Measurements from ENCODE around the gene MMP14. TPM values are rescaled to one million over a fixed set of nuclear protein-coding genes. Genes with fewer than 3 reads are reported as not detected.

The MMP14 gene
- total and polyA plus RNA-seq, 9 of the 15 experiments (the other 6 are each of a cell fraction or from before 2014, with no cell fraction given) = 0.36 to 5.8 (median 1.3) TPM; not detected in 2

- TF ChIP-seq RNF2 (IDR thresholded peaks at IDR 0.05) (no peak), PHB2 (IDR thresholded peaks at IDR 0.05; ENCODE audit: low read depth) (no peak), PHF8 (IDR thresholded peaks at IDR 0.05; ENCODE audit: borderline replicate concordance, low read length) (no peak), E2F5 (CRISPR knock-in tag; IDR thresholded peaks at IDR 0.05) (no peak), ESRRA (IDR thresholded peaks at IDR 0.05; ENCODE audit: borderline replicate concordance, low read depth) (no peak), CREB1 (IDR thresholded peaks at IDR 0.05) (no peak), CREB1 (CRISPR knock-in tag; IDR thresholded peaks at IDR 0.05) (no peak), NFE2L1 (tag; IDR thresholded peaks at IDR 0.05; ENCODE audit: borderline replicate concordance, low read depth) (no peak), ZNF639 (CRISPR knock-in tag; conservative IDR thresholded peaks at IDR 0.05 in 1 of 2, IDR thresholded peaks at IDR 0.05 in 1 of 2) (no peak), HDAC1 (IDR thresholded peaks at IDR 0.05) (no peak), ZNF143 (CRISPR knock-in tag; IDR thresholded peaks at IDR 0.05) (no peak), TOE1 (IDR thresholded peaks at IDR 0.05; ENCODE audit: borderline replicate concordance) (no peak), TOE1 (CRISPR knock-in tag; IDR thresholded peaks at IDR 0.05; ENCODE audit: borderline replicate concordance, low read depth) (no peak), ETV6 (IDR thresholded peaks at IDR 0.05; ENCODE audit: borderline replicate concordance in 1 of 2, low read depth in 2 of 2, low read length in 1 of 2) (no peak), ETV6 (CRISPR knock-in tag; IDR thresholded peaks at IDR 0.05; ENCODE audit: borderline replicate concordance) (no peak), ATF4 (CRISPR knock-in tag; IDR thresholded peaks at IDR 0.05) (no peak), RBM25 (IDR thresholded peaks at IDR 0.05; ENCODE audit: low read depth, low read length, severe bottlenecking) (no peak), TGIF2 (CRISPR knock-in tag; IDR thresholded peaks at IDR 0.05) (no peak), PTBP1 (IDR thresholded peaks at IDR 0.05; ENCODE audit: low read depth, low read length) (no peak), PCBP2 (IDR thresholded peaks at IDR 0.05; ENCODE audit: low read depth, low read length, poor library complexity, severe bottlenecking) (no peak), EHMT2 (IDR thresholded peaks at IDR 0.05) (no peak), NUFIP1 (IDR thresholded peaks at IDR 0.05; ENCODE audit: partially characterized antibody) (no peak), ARID1B (IDR thresholded peaks at IDR 0.05) (no peak)
- no peaks in the 10 kb centered on the region for H3K79me2 ChIP-seq (ENCODE audit: control insufficient read depth, insufficient read depth, low read length)
- ChIA-PET POLR2A (interaction anchor here (1.1 to 2.9 kb wide), 2 partner anchors 10 to 17 kb away, joined by 4 to 10 read pairs; partner anchors contain the start of gene LRP10), CTCF (ENCODE audit: low intra/inter-chr PET ratio) (no interaction called here)
- no peak overlapping the region for H3K4me2 ChIP-seq (ENCODE audit: insufficient read depth, low read length)
- no peak overlapping the region for H3K9ac ChIP-seq (ENCODE audit: insufficient read depth in 1 of 2, low read depth in 2 of 2, low read length in 2 of 2)
- ATAC-seq = no peak
- FAIRE-seq = no peak
- H3K4me3 ChIP-seq = no peak overlapping the region
- H2AFZ ChIP-seq (ENCODE audit: low read depth, low read length) = no peak overlapping the region
- no peaks in the 10 kb centered on the region; the same call in 1 of the 2 replicates for H3K9me3 ChIP-seq (replicated peaks; ENCODE audit: control insufficient read depth, insufficient read depth, low read depth, low read length)
- BruUV-seq (replicated peaks) = no TSS peak
- H4K20me1 ChIP-seq (replicated peaks; ENCODE audit: control insufficient read depth, insufficient read depth, low read length) = no peaks in the 10 kb centered on the region
- no peaks in the 10 kb centered on the region for H3K27me3 ChIP-seq (ENCODE audit: control insufficient read depth in 2 of 2, insufficient read depth in 2 of 2, low read length in 2 of 2)
- H3K9me1 ChIP-seq (ENCODE audit: control insufficient read depth, insufficient read depth, low read length) = no peaks in the 10 kb centered on the region
- intact Hi-C loops (cut with micrococcal nuclease) = no loop called here
- H3K4me1 ChIP-seq (replicated peaks in 1 of 2; ENCODE audit: control insufficient read depth in 2 of 2, insufficient read depth in 2 of 2, low read length in 2 of 2) = peaks cover 0 to 11% of the 10 kb centered on the region in 2 experiments; a peak in 2 of 5 replicates
- H3K27ac ChIP-seq (ENCODE audit: extremely low read depth, low read depth, low read length) = no peak overlapping the region
- H3K36me3 ChIP-seq (ENCODE audit: control insufficient read depth, insufficient read depth, low read length) = no peaks in the 10 kb centered on the region
- in situ Hi-C loops (cut with MboI) = no loop called here
- DNase-seq (ENCODE audit: extremely low read depth in 1 of 4, low spot score in 3 of 4) = no peak
Measured at GRCh38 chr14:22861651-22862050, 25.3 kb downstream of the MMP14 start.

Measured in K562 (cell line).